H1 (cell line): ENCODE data around the gene ADPRS.

ENCODE experiments used
- CEBPB ChIP-seq: IDR thresholded peaks from 2 replicates; pipeline ENCODE4 v1.6.1; 2012; ENCODE audit warnings: low read depth, low read length
- CTCF ChIP-seq, 3 experiments: IDR thresholded peaks; 1 replicate in 2 of 3; 2 replicates in 1 of 3; pipeline versions ENCODE4 v1.5.1 to v1.6.1; 2011; ENCODE audit warnings: low read length in 3 of 3, mild to moderate bottlenecking in 3 of 3, inconsistent platforms in 2 of 3, low read depth in 1 of 3, moderate library complexity in 1 of 3; ENCODE audit not compliant: insufficient read depth in 1 of 3; ENCODE audit errors: control extremely low read depth in 1 of 3
- EZH2 ChIP-seq: fragments of 200-600 bp; sonication (generic); IDR thresholded peaks from 2 replicates; pipeline ENCODE4 v1.7.1; 2012; ENCODE audit warnings: low read depth, mild to moderate bottlenecking, moderate library complexity, low read length, inconsistent platforms; ENCODE audit not compliant: severe bottlenecking
- JUND ChIP-seq: IDR thresholded peaks from 2 replicates; pipeline ENCODE4 v1.6.1; 2011; ENCODE audit warnings: mild to moderate bottlenecking, improper control_type of control experiment, low read length
- NRF1 ChIP-seq: IDR thresholded peaks from 2 replicates; pipeline ENCODE4 v1.6.1; 2011; ENCODE audit warnings: mild to moderate bottlenecking, low read depth, low read length, improper control_type of control experiment
- POLR2A ChIP-seq, 2 experiments: IDR thresholded peaks; 1 replicate in 1 of 2; 2 replicates in 1 of 2; pipeline ENCODE4 v1.6.1; 2011; ENCODE audit warnings: low read depth in 2 of 2, low read length in 2 of 2, mild to moderate bottlenecking in 2 of 2; ENCODE audit errors: control extremely low read depth in 1 of 2
- POLR2AphosphoS5 ChIP-seq: IDR thresholded peaks from 2 replicates; pipeline ENCODE4 v1.6.1; 2011; ENCODE audit warnings: low read depth, low read length
- RAD21 ChIP-seq, 2 experiments: IDR thresholded peaks in 1 of 2; conservative IDR thresholded peaks in 1 of 2; 2 replicates each; pipeline ENCODE4 v1.6.1; 2011; ENCODE audit warnings: low read depth in 2 of 2, low read length in 2 of 2, improper control_type of control experiment in 1 of 2, inconsistent platforms in 1 of 2, mild to moderate bottlenecking in 1 of 2, moderate library complexity in 1 of 2
- RFX5 ChIP-seq: IDR thresholded peaks from 2 replicates; pipeline ENCODE4 v1.6.1; 2011; ENCODE audit warnings: low read depth, low read length, improper control_type of control experiment, borderline replicate concordance
- RXRA ChIP-seq: IDR thresholded peaks from 2 replicates; pipeline ENCODE4 v1.6.1; 2011; ENCODE audit warnings: low read depth, mild to moderate bottlenecking, low read length, moderate library complexity; ENCODE audit not compliant: insufficient read depth
- TAF1 ChIP-seq: IDR thresholded peaks from 2 replicates; pipeline ENCODE4 v1.6.1; 2011; ENCODE audit warnings: mild to moderate bottlenecking, low read depth, low read length
- USF2 ChIP-seq: IDR thresholded peaks from 2 replicates; pipeline ENCODE4 v1.6.1; 2011; ENCODE audit warnings: low read length, improper control_type of control experiment

- TF ChIP-seq CTCF (IDR thresholded peaks at IDR 0.05; ENCODE audit: control extremely low read depth in 1 of 3, insufficient read depth in 1 of 3, low read depth in 1 of 3, low read length in 3 of 3) (no peak), RFX5 (no peak), POLR2A (IDR thresholded peaks at IDR 0.05; ENCODE audit: control extremely low read depth in 1 of 2, low read depth in 2 of 2, low read length in 2 of 2) (no peak), EZH2 (no peak), USF2 (no peak), JUND (no peak), RXRA (no peak), CEBPB (no peak), NRF1 (no peak), POLR2AphosphoS5 (no peak; the same call in 1 of the 2 replicates), RAD21 (IDR thresholded peaks at IDR 0.05 in 1 of 2, conservative IDR thresholded peaks at IDR 0.05 in 1 of 2; ENCODE audit: low read depth in 2 of 2, low read length in 2 of 2) (no peak), TAF1 (peak; percentile 27; the same call in 1 of the 2 replicates)
These were observed 4.8 kb upstream of the ADPRS start, which contains the start of gene TEKT2 for GRCh38 chr1:36083635-36084496.
